Measurements from ENCODE around the gene PPP1R14B.
"Not testable (repeated sequence)": the region's sequence is repeated elsewhere in the genome, so short reads cannot be mapped to it uniquely, and the experiment has no call there.

PPP1R14B gene

GRCh38 chr11:64249563-64250414 lies 3.0 kb upstream of the PPP1R14B start:
- Mint-ChIP-seq H3K4me3 (peak overlapping the region; percentile 4), H3K9me3 (no peaks in the 10 kb centered on the region), H3K4me1 (peaks cover 45% of the 10 kb centered on the region), H3K27ac (no peak overlapping the region), H3K27me3 (peaks cover 18% of the 10 kb centered on the region), H3K36me3 (no peaks in the 10 kb centered on the region)
- CTCF ChIA-PET = interaction anchor here (0.9 to 4.3 kb wide), 10 partner anchors 9 to 495 kb away, joined by 3 to 31 read pairs (median 4); partner anchors contain the start of genes CCDC88B, ESRRA, FERMT3 and FKBP2
- no peak for DNase-seq

- CTCF ChIA-PET = interaction anchor here (1.0 to 4.3 kb wide), 7 partner anchors 8 to 495 kb away, joined by 3 to 19 read pairs (median 4); partner anchors contain the start of genes ESRRA, FKBP2 and RASGRP2
- Mint-ChIP-seq H3K27me3 (peaks cover 18% of the 10 kb centered on the region), H3K9me3 (no peaks in the 10 kb centered on the region), H3K36me3 (peaks cover 2% of the 10 kb centered on the region), H3K4me1 (peaks cover 50% of the 10 kb centered on the region), H3K4me3 (no peak overlapping the region), H3K27ac (no peak overlapping the region)
- DNase-seq = no peak
These were observed 2.3 kb upstream of the PPP1R14B start for GRCh38 chr11:64249038-64249437.

GRCh38 chr11:64248578-64248977 lies 1.8 kb upstream of the PPP1R14B start:
- peaks cover 7% of the 10 kb centered on the region for H3K36me3 Mint-ChIP-seq
- peaks cover 50% of the 10 kb centered on the region for H3K4me1 Mint-ChIP-seq
- no peaks in the 10 kb centered on the region for H3K9me3 Mint-ChIP-seq
- CTCF ChIA-PET = interaction anchor here (1.0 to 4.3 kb wide), 3 partner anchors 44 to 55 kb away, joined by 4 to 19 read pairs (median 12); partner anchors contain the start of gene ESRRA
- no peak for DNase-seq
- peak overlapping the region; percentile 64 for H3K4me3 Mint-ChIP-seq
- no peak overlapping the region for H3K27ac Mint-ChIP-seq
- peaks cover 18% of the 10 kb centered on the region for H3K27me3 Mint-ChIP-seq

GRCh38 chr11:64247729-64248531 lies 1.2 kb upstream of the PPP1R14B start:
- Mint-ChIP-seq H3K27ac (no peak overlapping the region), H3K36me3 (peaks cover 8% of the 10 kb centered on the region), H3K9me3 (no peaks in the 10 kb centered on the region), H3K4me1 (peaks cover 52% of the 10 kb centered on the region), H3K27me3 (peaks cover 18% of the 10 kb centered on the region), H3K4me3 (peak overlapping the region; percentile 64)
- CTCF ChIA-PET = interaction anchor here (1.0 to 4.3 kb wide), 3 partner anchors 42 to 56 kb away, joined by 4 to 25 read pairs (median 19); partner anchors contain the start of genes ESRRA and FERMT3
- no peak for DNase-seq

- not testable (repeated sequence) for H3K27ac Mint-ChIP-seq, DNase-seq, H3K36me3 Mint-ChIP-seq, H3K9me3 Mint-ChIP-seq
- Mint-ChIP-seq H3K4me3 (peak overlapping the region; percentile 82), H3K27me3 (peaks cover 10% of the 10 kb centered on the region), H3K4me1 (peaks cover 52% of the 10 kb centered on the region)
- CTCF ChIA-PET = interaction anchor here (0.9 to 3.7 kb wide), 4 partner anchors 12 to 54 kb away, joined by 3 to 25 read pairs (median 8); partner anchors contain the start of gene FERMT3
These were observed 197 bp downstream of the PPP1R14B start for GRCh38 chr11:64246621-64246870.

GRCh38 chr11:64245797-64246620 lies 734 bp downstream of the PPP1R14B start:
- Mint-ChIP-seq H3K27me3 (peaks cover 9% of the 10 kb centered on the region), H3K4me1 (peaks cover 50% of the 10 kb centered on the region), H3K9me3 (no peaks in the 10 kb centered on the region), H3K36me3 (peaks cover 11% of the 10 kb centered on the region), H3K27ac (peak overlapping the region; percentile 87), H3K4me3 (peak overlapping the region; percentile 92)
- DNase-seq = peak; percentile 72
- CTCF ChIA-PET = interaction anchor here (0.9 to 3.7 kb wide), 7 partner anchors 10 to 58 kb away, joined by 3 to 25 read pairs (median 6); partner anchors contain the start of genes ESRRA and FERMT3

GRCh38 chr11:64245401-64245796 lies 1.3 kb downstream of the PPP1R14B start:
- CTCF ChIA-PET = interaction anchor here (1.5 to 3.7 kb wide), 5 partner anchors 11 to 59 kb away, joined by 4 to 25 read pairs (median 11); partner anchors contain the start of genes ESRRA and FERMT3
- peak overlapping the region; percentile 92 for H3K4me3 Mint-ChIP-seq
- H3K9me3 Mint-ChIP-seq = no peaks in the 10 kb centered on the region
- peak overlapping the region; percentile 87 for H3K27ac Mint-ChIP-seq
- peak; percentile 47 for DNase-seq
- H3K27me3 Mint-ChIP-seq = peaks cover 3% of the 10 kb centered on the region
- H3K36me3 Mint-ChIP-seq = peaks cover 12% of the 10 kb centered on the region
- H3K4me1 Mint-ChIP-seq = peaks cover 50% of the 10 kb centered on the region

- H3K27me3 Mint-ChIP-seq = peaks cover 1% of the 10 kb centered on the region
- peak overlapping the region; percentile 92 for H3K4me3 Mint-ChIP-seq
- H3K9me3 Mint-ChIP-seq = no peaks in the 10 kb centered on the region
- peaks cover 52% of the 10 kb centered on the region for H3K4me1 Mint-ChIP-seq
- CTCF ChIA-PET = interaction anchor here (1.5 to 3.7 kb wide), 5 partner anchors 11 to 59 kb away, joined by 4 to 25 read pairs (median 11); partner anchors contain the start of genes ESRRA and FERMT3
- H3K27ac Mint-ChIP-seq = peak overlapping the region; percentile 87
- H3K36me3 Mint-ChIP-seq = peaks cover 13% of the 10 kb centered on the region
- no peak for DNase-seq
These were observed 1.8 kb downstream of the PPP1R14B start for GRCh38 chr11:64244966-64245365.

- peak overlapping the region; percentile 42 for H3K4me3 Mint-ChIP-seq
- H3K27ac Mint-ChIP-seq = peak overlapping the region; percentile 55
- no peak for DNase-seq
- no peaks in the 10 kb centered on the region for H3K27me3 Mint-ChIP-seq
- H3K9me3 Mint-ChIP-seq = no peaks in the 10 kb centered on the region
- peaks cover 13% of the 10 kb centered on the region for H3K36me3 Mint-ChIP-seq
- CTCF ChIA-PET = interaction anchor here (2.3 to 3.7 kb wide), 3 partner anchors 38 to 60 kb away, joined by 16 to 25 read pairs (median 17); partner anchors contain the start of genes ESRRA and FERMT3
- H3K4me1 Mint-ChIP-seq = peaks cover 56% of the 10 kb centered on the region
These were observed 2.6 kb downstream of the PPP1R14B start for GRCh38 chr11:64244107-64244506.

- DNase-seq = no peak
- H3K27ac Mint-ChIP-seq = peak overlapping the region; percentile 55
These were observed 3.4 kb downstream of the PPP1R14B start for GRCh38 chr11:64243236-64243854.

GRCh38 chr11:64241491-64242374 lies 5.0 kb downstream of the PPP1R14B start:
- DNase-seq = no peak
- Mint-ChIP-seq H3K9me3 (no peaks in the 10 kb centered on the region), H3K4me1 (peaks cover 63% of the 10 kb centered on the region), H3K4me3 (peak overlapping the region; percentile 90), H3K27ac (peak overlapping the region; percentile 93), H3K36me3 (peaks cover 32% of the 10 kb centered on the region), H3K27me3 (no peaks in the 10 kb centered on the region)
- CTCF ChIA-PET = interaction anchor here (0.6 to 2.3 kb wide), 7 partner anchors 8 to 1591 kb away, joined by 3 to 17 read pairs (median 4); partner anchors contain the start of genes ESRRA, FERMT3, NUDT22 and PLCB3

More at GRCh38 chr11:64243236-64243854, 3.4 kb downstream of the PPP1R14B start:
- peak overlapping the region; percentile 42 for H3K4me3 Mint-ChIP-seq
- CTCF ChIA-PET = interaction anchor here (0.7 to 3.2 kb wide), 3 partner anchors 38 to 61 kb away, joined by 3 to 17 read pairs (median 16); partner anchors contain the start of genes ESRRA, FERMT3 and GPR137
- H3K27me3 Mint-ChIP-seq = no peaks in the 10 kb centered on the region
- H3K9me3 Mint-ChIP-seq = no peaks in the 10 kb centered on the region
- H3K36me3 Mint-ChIP-seq = peaks cover 21% of the 10 kb centered on the region
- H3K4me1 Mint-ChIP-seq = peaks cover 64% of the 10 kb centered on the region

- peak overlapping the region; percentile 90 for H3K4me3 Mint-ChIP-seq
- peak; percentile 100 for DNase-seq
- H3K4me1 Mint-ChIP-seq = peaks cover 65% of the 10 kb centered on the region
- peak overlapping the region; percentile 93 for H3K27ac Mint-ChIP-seq
- CTCF ChIA-PET = interaction anchor here (0.8 to 1.2 kb wide), 5 partner anchors 9 to 64 kb away, joined by 3 to 7 read pairs (median 4); partner anchors contain the start of genes ESRRA, NUDT22, PLCB3 and TRPT1
- no peaks in the 10 kb centered on the region for H3K27me3 Mint-ChIP-seq
- no peaks in the 10 kb centered on the region for H3K9me3 Mint-ChIP-seq
- H3K36me3 Mint-ChIP-seq = peaks cover 32% of the 10 kb centered on the region
These were observed 5.6 kb downstream of the PPP1R14B start for GRCh38 chr11:64241241-64241490.
